ENCODE data around the gene PRPF31. TPM values are rescaled to one million over a fixed set of nuclear protein-coding genes. Genes with fewer than 3 reads are reported as not detected.
"Not testable (repeated sequence)": the region's sequence is repeated elsewhere in the genome, so short reads cannot be mapped to it uniquely, and the experiment has no call there.

The PRPF31 gene
- total RNA-seq, 3 donors from 2014 or later = 34.3 to 54.6 (median 39.9) TPM

- ATAC-seq (no peak), DNase-seq (no peak)
- no peaks in the 10 kb centered on the region for H3K36me3 ChIP-seq (ENCODE audit: low read depth)
- no peak for TF ChIP-seq CTCF (IDR thresholded peaks at IDR 0.05)
- H3K9me3 ChIP-seq = no peaks in the 10 kb centered on the region
- no peak overlapping the region for H3K4me3 ChIP-seq
- peaks cover 10% of the 10 kb centered on the region for H3K4me1 ChIP-seq (ENCODE audit: low read depth)
- intact Hi-C loops (cut with DNase I, micrococcal nuclease) = no loop called here
These were observed 16.2 kb upstream of the PRPF31 start for GRCh38 chr19:54099190-54099902.

- intact Hi-C loops (cut with DNase I, micrococcal nuclease); H3K4me3 ChIP-seq; H3K36me3 ChIP-seq (ENCODE audit: low read depth); H3K4me1 ChIP-seq (ENCODE audit: low read depth); DNase-seq; ATAC-seq; H3K9me3 ChIP-seq: not testable (repeated sequence)
These were observed 15.7 kb upstream of the PRPF31 start for GRCh38 chr19:54099903-54100255.

GRCh38 chr19:54100561-54100960 lies 15.0 kb upstream of the PRPF31 start, which contains the start of gene OSCAR:
TSS of gene OSCAR (minus strand) at chr19:54100803. CDS start at chr19:54100792, 11 bp downstream.
- intact Hi-C loops (cut with DNase I, micrococcal nuclease) = no loop called here
- Histone ChIP-seq H3K9me3 (no peaks in the 10 kb centered on the region), H3K36me3 (ENCODE audit: low read depth) (no peaks in the 10 kb centered on the region), H3K4me3 (no peak within 1 kb of the TSS), H3K4me1 (ENCODE audit: low read depth) (peaks cover 8% of the 10 kb centered on the region)
- no peak for ATAC-seq
- no peak for TF ChIP-seq CTCF (IDR thresholded peaks at IDR 0.05)
- no peak for DNase-seq

- peak; percentile 100 for ATAC-seq
These were observed 13.0 kb upstream of the PRPF31 start, which contains the start of gene NDUFA3 for GRCh38 chr19:54102421-54103169. TSS of gene NDUFA3 (plus strand) at chr19:54102855. CDS start at chr19:54102879, 24 bp downstream.

GRCh38 chr19:54104998-54105715 lies 10.4 kb upstream of the PRPF31 start:
- DNase-seq (no peak), ATAC-seq (no peak)
- no peaks in the 10 kb centered on the region for H3K36me3 ChIP-seq (ENCODE audit: low read depth)
- intact Hi-C loops (cut with DNase I, micrococcal nuclease) = no loop called here
- peaks cover 3% of the 10 kb centered on the region for H3K4me1 ChIP-seq (ENCODE audit: low read depth)
- H3K9me3 ChIP-seq = no peaks in the 10 kb centered on the region
- TF ChIP-seq CTCF (IDR thresholded peaks at IDR 0.05) = no peak
- H3K4me3 ChIP-seq = no peak overlapping the region

More at GRCh38 chr19:54102421-54103169, 13.0 kb upstream of the PRPF31 start, which contains the start of gene NDUFA3:
- intact Hi-C loops (cut with DNase I, micrococcal nuclease) = no loop called here
- Histone ChIP-seq H3K36me3 (ENCODE audit: low read depth) (no peaks in the 10 kb centered on the region), H3K9me3 (no peaks in the 10 kb centered on the region), H3K4me1 (ENCODE audit: low read depth) (peaks cover 3% of the 10 kb centered on the region), H3K4me3 (peak within 1 kb of the TSS; percentile 76)
- TF ChIP-seq CTCF (IDR thresholded peaks at IDR 0.05) = no peak
- peak; percentile 97 to 99 (median 98) for DNase-seq
